GM13977 (cell line): Measurements from ENCODE around the gene CCDC138.
"Not testable (repeated sequence)": the region's sequence is repeated elsewhere in the genome, so short reads cannot be mapped to it uniquely, and the experiment has no call there.

Source experiments
- DNase-seq: peaks from one replicate; pipeline ENCODE4 v3.0.0; 2012; ENCODE audit warnings: low spot score
- CTCF ChIP-seq: IDR thresholded peaks from 2 replicates; pipeline ENCODE4 v1.5.1; 2012; ENCODE audit warnings: mild to moderate bottlenecking, control low read depth; ENCODE audit not compliant: insufficient read depth; ENCODE audit errors: extremely low read depth, missing control alignments
- in situ Hi-C: fragments of 300-500 bp; cut with MboI; formaldehyde crosslinking; loops from one replicate; pipeline ENCODE4 v1.12.0; 2022; ENCODE audit warnings: low sequenced_read_pairs, low pct_unique_long_range_greater_than_20kb, mixed read lengths, inconsistent platforms; ENCODE audit not compliant: unreplicated experiment

CCDC138 gene

DNA sequence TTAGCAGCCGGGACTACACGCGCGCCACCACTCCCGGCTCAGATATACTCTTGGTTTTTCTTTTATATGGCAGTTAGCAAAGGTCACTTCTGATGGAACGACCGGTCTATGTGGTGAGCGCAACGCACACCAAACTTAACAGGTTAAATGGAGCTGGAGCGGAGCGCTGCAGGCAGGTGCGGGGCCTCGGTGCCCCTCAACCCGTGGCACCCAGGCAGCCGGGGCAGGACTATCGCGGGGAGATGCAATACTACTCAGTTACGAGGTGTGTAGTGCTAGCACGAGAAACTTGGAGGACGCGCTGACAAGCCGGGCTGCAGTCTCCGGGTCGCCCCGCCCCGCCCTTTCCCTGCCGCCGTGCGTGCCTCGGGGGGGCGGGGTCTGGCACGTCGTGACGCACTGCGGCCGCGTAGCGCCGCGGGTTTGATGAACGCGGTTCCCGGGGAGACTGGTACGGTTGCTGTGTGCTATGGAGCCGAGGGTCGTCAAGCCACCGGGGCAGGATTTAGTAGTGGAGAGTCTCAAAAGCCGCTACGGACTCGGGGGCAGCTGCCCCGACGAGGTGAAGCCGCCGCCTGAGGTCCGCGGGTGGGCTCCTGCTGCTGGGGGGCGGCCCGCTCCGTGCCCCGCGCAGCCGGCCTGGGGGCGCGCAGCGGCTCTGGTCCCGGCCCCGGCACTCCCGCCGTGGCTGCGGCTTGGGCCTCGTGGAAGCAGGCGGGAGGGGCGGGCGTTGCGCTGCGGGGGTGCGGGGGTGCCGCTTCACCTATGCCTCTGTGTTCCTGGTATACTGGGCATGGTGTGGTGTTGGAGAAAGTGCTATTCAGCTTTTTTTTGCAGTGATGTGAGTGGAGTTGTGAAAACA is at the start of gene CCDC138:
Gene CCDC138, plus strand, starts transcription at position 418 of the 862 bp plus-strand sequence. Its CDS starts 52 bp downstream, at position 470.
- DNase-seq: peak; percentile 95
- TF ChIP-seq CTCF: no peak
- in situ Hi-C loops: no loop called here

DNA sequence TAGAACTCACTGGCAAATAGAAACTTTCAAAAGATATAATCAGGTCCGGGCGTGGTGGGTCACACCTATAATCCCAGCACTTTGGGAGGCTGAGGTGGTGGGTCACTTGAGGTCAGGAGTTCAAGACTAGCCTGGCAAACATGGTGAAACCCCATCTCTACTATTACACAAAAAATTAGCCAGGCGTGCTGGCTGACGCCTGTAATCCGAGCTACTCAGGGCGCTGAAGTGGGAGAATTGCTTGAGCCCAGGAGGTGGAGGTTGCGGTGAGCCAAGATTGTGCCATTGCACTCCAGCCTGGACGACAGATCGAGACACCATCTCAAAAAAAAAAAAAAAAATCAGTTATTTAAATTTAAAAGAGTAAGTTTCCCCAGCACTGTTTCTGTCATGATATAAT is 28.6 kb upstream of the CCDC138 start:
- DNase-seq, in situ Hi-C loops: not testable (repeated sequence)

- in situ Hi-C loops: not testable (repeated sequence)
These were observed 24.0 kb upstream of the CCDC138 start for GRCh38 chr2:108762618-108763017.

GRCh38 chr2:108766671-108767070 is 19.9 kb upstream of the CCDC138 start:
- DNase-seq, in situ Hi-C loops: not testable (repeated sequence)

More at GRCh38 chr2:108762618-108763017, 24.0 kb upstream of the CCDC138 start:
- DNase-seq: not testable (repeated sequence)

GRCh38 chr2:108767859-108768258 is 18.7 kb upstream of the CCDC138 start:
- DNase-seq, in situ Hi-C loops: not testable (repeated sequence)

DNA sequence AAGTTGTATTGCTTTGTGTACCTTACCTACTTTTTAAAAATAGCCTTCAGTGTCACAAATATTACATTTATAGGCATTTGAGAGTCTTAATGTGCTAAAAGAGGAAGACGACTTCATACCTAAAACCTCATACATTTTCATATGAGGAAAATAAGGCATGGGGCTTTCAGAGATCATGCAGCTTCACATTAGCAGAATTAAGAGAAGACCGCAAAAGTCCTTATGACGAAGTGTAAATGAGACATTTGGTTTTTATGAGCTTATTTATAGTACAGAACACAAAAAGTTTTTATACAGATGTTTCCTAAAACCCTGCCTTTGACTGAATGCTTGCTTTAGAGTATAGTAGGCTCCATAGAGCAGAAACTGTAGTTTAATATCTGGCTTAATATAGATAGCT is 10.1 kb upstream of the CCDC138 start:
- no peak for TF ChIP-seq CTCF
- in situ Hi-C loops: no loop called here
- DNase-seq: peak; percentile 48

GRCh38 chr2:108778857-108779256 is 7.7 kb upstream of the CCDC138 start:
- in situ Hi-C loops: no loop called here
- no peak for TF ChIP-seq CTCF
- no peak for DNase-seq

DNA sequence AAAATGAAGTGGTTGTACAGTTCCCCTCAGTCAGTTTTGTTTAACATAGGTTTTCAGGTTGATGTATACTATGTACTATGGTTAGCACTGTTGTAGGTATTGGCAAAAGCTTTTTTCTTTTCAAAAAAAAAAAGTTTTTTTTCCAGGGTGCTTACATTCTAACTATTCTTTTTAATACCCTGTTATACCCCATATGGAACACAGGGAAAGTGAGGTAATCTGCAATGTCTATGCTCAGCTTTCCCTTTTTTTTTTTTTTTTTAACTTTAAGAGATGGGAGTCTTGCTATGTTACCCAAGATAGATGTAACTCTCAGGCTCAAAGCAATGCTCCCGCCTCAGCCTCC is 590 bp upstream of the CCDC138 start:
- TF ChIP-seq CTCF: no peak
- peak; percentile 24 for DNase-seq
- in situ Hi-C loops: no loop called here

- in situ Hi-C loops: no loop called here
- DNase-seq: no peak
- no peak for TF ChIP-seq CTCF
These were observed 608 bp downstream of the CCDC138 start for GRCh38 chr2:108787216-108787541.
